WTC11 (cell line): Measurements from ENCODE around the gene GRAMD2B. TPM values are rescaled to one million over a fixed set of nuclear protein-coding genes. Genes with fewer than 3 reads are reported as not detected.

Experiments used
- ATAC-seq: fragments of 200-7000 bp; cut with Tn5 transposase; 2 replicates; pipeline ENCODE4 v1.10.0; 2021; ENCODE audit warnings: mild to moderate bottlenecking, moderate library complexity
- CTCF ChIA-PET: fragments of 300-600 bp; sonication (Branson Sonifier 250); formaldehyde crosslinking; loops from one replicate; lab custom pipeline; 2021; ENCODE audit warnings: antibody characterized with exemption; lab: Charles Lee
- POLR2A ChIA-PET: fragments of 350-600 bp; sonication (Branson Sonifier 250); formaldehyde crosslinking; loops from one replicate; lab custom pipeline; 2021; ENCODE audit warnings: antibody characterized with exemption; lab: Charles Lee
- DNase-seq: peaks from one replicate; pipeline ENCODE4 v3.0.0; 2021; ENCODE audit warnings: low spot score
- H3K27ac Mint-ChIP-seq: 2 replicates; pipeline ENCODE4 v1.8.0; 2021; ENCODE audit warnings: mixed read lengths
- H3K27me3 Mint-ChIP-seq: 2 replicates; pipeline ENCODE4 v1.8.0; 2021; ENCODE audit warnings: low read depth, mild to moderate bottlenecking, moderate library complexity, mixed read lengths
- H3K36me3 Mint-ChIP-seq: 2 replicates; pipeline ENCODE4 v1.8.0; 2021; ENCODE audit warnings: mixed read lengths
- H3K4me1 Mint-ChIP-seq: 2 replicates; pipeline ENCODE4 v1.8.0; 2022; ENCODE audit warnings: mixed read lengths
- H3K4me3 Mint-ChIP-seq: 2 replicates; pipeline ENCODE4 v1.8.0; 2021; ENCODE audit warnings: mild to moderate bottlenecking, moderate library complexity, mixed read lengths
- H3K9me3 Mint-ChIP-seq: 2 replicates; pipeline ENCODE4 v1.8.0; 2021; ENCODE audit warnings: mixed read lengths
- CTCF ChIP-seq: fragments of 200-600 bp; IDR thresholded peaks from 2 replicates; pipeline ENCODE4 v1.8.0; 2022; ENCODE audit warnings: antibody characterized with exemption
- ELF4 ChIP-seq: sonication (generic); formaldehyde crosslinking; IDR thresholded peaks from 2 replicates; pipeline ENCODE4 v1.8.1; 2022; ENCODE audit warnings: low read depth, mild to moderate bottlenecking, moderate library complexity, missing genetic modification reagents
- ERG ChIP-seq: fragments of 250-450 bp; sonication (Bioruptor Pico); IDR thresholded peaks from 2 replicates; pipeline ENCODE4 v1.8.0; 2021; ENCODE audit warnings: mild to moderate bottlenecking
- ESRRA ChIP-seq: sonication (generic); formaldehyde crosslinking; IDR thresholded peaks from 2 replicates; pipeline ENCODE4 v1.8.1; 2022; ENCODE audit warnings: mild to moderate bottlenecking, missing genetic modification reagents, borderline replicate concordance
- GABPB1 ChIP-seq: sonication (generic); formaldehyde crosslinking; IDR thresholded peaks from 2 replicates; pipeline ENCODE4 v1.8.1; 2023; ENCODE audit warnings: mild to moderate bottlenecking, missing genetic modification reagents
- GTF2I ChIP-seq: fragments of 250-450 bp; sonication (Bioruptor Pico); conservative IDR thresholded peaks from 2 replicates; pipeline ENCODE4 v1.4.0; 2021; ENCODE audit warnings: mild to moderate bottlenecking
- MXD4 ChIP-seq: fragments of 250-450 bp; sonication (Bioruptor Pico); IDR thresholded peaks from 2 replicates; pipeline ENCODE4 v1.8.0; 2021; ENCODE audit warnings: mild to moderate bottlenecking, moderate library complexity, borderline replicate concordance
- NFE2L1 ChIP-seq: sonication (generic); formaldehyde crosslinking; IDR thresholded peaks from 2 replicates; pipeline ENCODE4 v1.8.1; 2023; ENCODE audit warnings: missing genetic modification reagents
- NFYB ChIP-seq: sonication (generic); formaldehyde crosslinking; conservative IDR thresholded peaks from 2 replicates; pipeline ENCODE4 v1.8.0; 2022; ENCODE audit warnings: low read depth, missing genetic modification reagents
- RORB ChIP-seq: fragments of 250-450 bp; sonication (Bioruptor Pico); IDR thresholded peaks from 2 replicates; pipeline ENCODE4 v1.9.0; 2021; ENCODE audit warnings: mild to moderate bottlenecking
- SMAD3 ChIP-seq: sonication (generic); formaldehyde crosslinking; IDR thresholded peaks from 2 replicates; pipeline ENCODE4 v1.8.0; 2022; ENCODE audit warnings: missing genetic modification reagents, mild to moderate bottlenecking, borderline replicate concordance
- TCF7 ChIP-seq: sonication (generic); formaldehyde crosslinking; IDR thresholded peaks from 2 replicates; pipeline ENCODE4 v1.8.0; 2022; ENCODE audit warnings: mild to moderate bottlenecking, low read depth, missing genetic modification reagents, moderate library complexity
- ZBTB43 ChIP-seq: sonication (generic); formaldehyde crosslinking; IDR thresholded peaks from 2 replicates; pipeline ENCODE4 v1.8.1; 2023; ENCODE audit warnings: mild to moderate bottlenecking, missing genetic modification reagents
- ZNF138 ChIP-seq: sonication (generic); formaldehyde crosslinking; conservative IDR thresholded peaks from 2 replicates; pipeline ENCODE4 v1.8.1; 2022; ENCODE audit warnings: mild to moderate bottlenecking, moderate library complexity, missing genetic modification reagents
- ZNF396 ChIP-seq: fragments of 250-450 bp; sonication (Bioruptor Pico); IDR thresholded peaks from 2 replicates; pipeline ENCODE4 v1.8.0; 2021; ENCODE audit warnings: mild to moderate bottlenecking, moderate library complexity, borderline replicate concordance
- ZNF512 ChIP-seq: sonication (generic); formaldehyde crosslinking; IDR thresholded peaks from 2 replicates; pipeline ENCODE4 v1.8.1; 2022; ENCODE audit warnings: missing genetic modification reagents, borderline replicate concordance
- ZNF671 ChIP-seq: fragments of 250-450 bp; sonication (Bioruptor Pico); IDR thresholded peaks from 2 replicates; pipeline ENCODE4 v1.8.0; 2021; ENCODE audit warnings: mild to moderate bottlenecking
- total RNA-seq: library from RNA; stranded (reverse); gene quantifications from 3 replicates; pipeline ENCODE4 v1.2.3, GENCODE V29; 2021
- TF ChIP-seq, protein P1 (sequence below): sonication (generic); formaldehyde crosslinking; IDR thresholded peaks from 2 replicates; pipeline ENCODE4 v1.8.1; 2023; ENCODE audit warnings: mild to moderate bottlenecking, missing genetic modification reagents, moderate library complexity
- TF ChIP-seq, protein P2 (sequence below): fragments of 250-450 bp; sonication (Bioruptor Pico); conservative IDR thresholded peaks from 2 replicates; pipeline ENCODE4 v1.9.0; 2021; ENCODE audit warnings: mild to moderate bottlenecking
- TF ChIP-seq, protein P3 (sequence below): sonication (generic); formaldehyde crosslinking; IDR thresholded peaks from 2 replicates; pipeline ENCODE4 v1.8.1; 2023; ENCODE audit warnings: mild to moderate bottlenecking, missing genetic modification reagents, moderate library complexity

The GRAMD2B gene
- total RNA-seq, 1 experiment from 2014 or later = 11.6 TPM

DNA sequence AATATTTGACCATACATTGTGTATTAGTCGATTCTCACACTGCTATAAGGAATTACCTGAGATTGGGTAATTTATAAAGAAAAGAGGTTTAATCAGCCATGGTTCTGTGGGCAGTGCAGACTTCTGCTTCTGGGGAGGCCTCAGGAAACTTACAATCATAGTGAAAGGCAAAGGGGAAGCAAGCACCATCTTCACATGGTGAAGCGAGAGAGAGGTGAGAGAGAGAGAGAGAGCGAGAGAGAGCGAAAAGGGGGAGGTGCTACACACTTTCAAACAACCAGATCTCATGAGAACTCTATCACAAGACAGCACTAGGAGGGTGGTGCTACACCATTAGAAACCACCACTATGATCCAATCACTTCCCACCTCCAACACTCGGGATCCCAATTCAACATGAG is 4.1 kb upstream of the GRAMD2B start (continued):
- TF ChIP-seq, protein P1, sequence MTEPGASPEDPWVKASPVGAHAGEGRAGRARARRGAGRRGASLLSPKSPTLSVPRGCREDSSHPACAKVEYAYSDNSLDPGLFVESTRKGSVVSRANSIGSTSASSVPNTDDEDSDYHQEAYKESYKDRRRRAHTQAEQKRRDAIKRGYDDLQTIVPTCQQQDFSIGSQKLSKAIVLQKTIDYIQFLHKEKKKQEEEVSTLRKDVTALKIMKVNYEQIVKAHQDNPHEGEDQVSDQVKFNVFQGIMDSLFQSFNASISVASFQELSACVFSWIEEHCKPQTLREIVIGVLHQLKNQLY (CRISPR knock-in tag) = no peak
- TF ChIP-seq ZNF512 (CRISPR knock-in tag) (no peak), ZNF138 (no peak), SMAD3 (CRISPR knock-in tag) (no peak), ZNF396 (CRISPR knock-in tag) (no peak)

DNA sequence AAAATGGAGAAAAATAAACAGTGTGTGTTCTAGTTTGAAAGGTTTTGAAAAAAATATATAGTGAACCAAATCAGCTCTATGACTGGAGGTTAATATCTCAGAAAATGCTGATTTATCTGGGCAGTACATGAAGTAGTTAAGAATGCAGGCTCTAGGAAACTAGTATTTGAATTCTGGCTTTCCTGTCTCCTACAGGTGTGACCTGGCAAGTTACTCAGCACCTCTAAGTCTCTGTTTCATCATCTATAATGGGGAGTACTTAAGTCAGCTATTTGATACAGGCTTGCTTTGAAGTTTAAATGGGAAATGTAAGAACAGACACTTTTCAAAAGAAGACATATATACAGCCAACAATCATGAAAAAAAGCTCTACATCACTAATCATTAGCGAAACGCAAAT is 5.2 kb downstream of the GRAMD2B start:
- TF ChIP-seq, protein P2, sequence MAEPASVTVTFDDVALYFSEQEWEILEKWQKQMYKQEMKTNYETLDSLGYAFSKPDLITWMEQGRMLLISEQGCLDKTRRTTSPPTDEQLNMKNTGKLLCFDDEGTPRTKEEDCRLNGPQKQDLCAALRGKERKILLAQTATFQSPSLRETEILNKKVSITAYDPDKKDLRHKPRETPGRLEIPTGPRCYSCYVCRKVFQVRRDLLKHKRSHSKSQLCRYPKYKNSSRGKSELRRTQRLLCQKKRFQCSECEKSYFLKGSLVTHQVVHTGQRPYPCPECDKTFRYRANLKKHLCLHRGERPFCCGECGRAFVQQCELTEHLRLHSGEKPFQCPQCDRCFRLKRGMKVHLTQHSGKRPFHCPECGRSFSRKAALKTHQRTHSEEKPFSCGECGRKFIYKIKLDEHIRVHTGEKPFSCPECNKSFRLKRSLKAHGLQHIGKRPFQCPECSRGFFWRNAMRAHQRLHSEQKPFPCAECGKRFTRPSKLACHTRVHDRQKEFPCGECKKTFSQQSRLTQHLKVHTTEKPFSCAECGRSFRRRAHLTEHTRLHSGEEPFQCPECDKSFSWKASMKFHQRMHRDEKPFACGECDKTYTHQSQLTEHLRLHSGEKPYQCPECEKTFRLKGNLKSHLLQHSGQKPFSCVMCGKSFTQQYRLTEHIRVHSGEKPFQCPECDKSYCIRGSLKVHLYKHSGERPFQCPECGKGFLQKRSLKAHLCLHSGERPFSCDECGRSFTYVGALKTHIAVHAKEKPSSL (CRISPR knock-in tag) = no peak
- TF ChIP-seq, protein P3, sequence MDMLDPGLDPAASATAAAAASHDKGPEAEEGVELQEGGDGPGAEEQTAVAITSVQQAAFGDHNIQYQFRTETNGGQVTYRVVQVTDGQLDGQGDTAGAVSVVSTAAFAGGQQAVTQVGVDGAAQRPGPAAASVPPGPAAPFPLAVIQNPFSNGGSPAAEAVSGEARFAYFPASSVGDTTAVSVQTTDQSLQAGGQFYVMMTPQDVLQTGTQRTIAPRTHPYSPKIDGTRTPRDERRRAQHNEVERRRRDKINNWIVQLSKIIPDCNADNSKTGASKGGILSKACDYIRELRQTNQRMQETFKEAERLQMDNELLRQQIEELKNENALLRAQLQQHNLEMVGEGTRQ = no peak
- no peak for TF ChIP-seq NFYB (CRISPR knock-in tag)
- no peak for TF ChIP-seq GTF2I (CRISPR knock-in tag)
- TF ChIP-seq ZBTB43 (CRISPR knock-in tag) = no peak
- no peak for TF ChIP-seq GABPB1 (CRISPR knock-in tag)
- no peak for TF ChIP-seq CTCF
- no peak for TF ChIP-seq ZNF671 (CRISPR knock-in tag)
- no peak for TF ChIP-seq TCF7 (CRISPR knock-in tag)
- TF ChIP-seq MXD4 (CRISPR knock-in tag) = no peak
- no peak for TF ChIP-seq ERG
- no peak for TF ChIP-seq NFE2L1 (CRISPR knock-in tag)
- no peak for TF ChIP-seq ELF4
- TF ChIP-seq RORB (CRISPR knock-in tag) = no peak
- no peak for TF ChIP-seq ESRRA (CRISPR knock-in tag)
- TF ChIP-seq ZNF138 = no peak
- Mint-ChIP-seq H3K27me3 (no peaks in the 10 kb centered on the region), H3K4me1 (peaks cover 17% of the 10 kb centered on the region), H3K4me3 (no peak overlapping the region), H3K27ac (no peak overlapping the region), H3K36me3 (0 out of 2 replicates have a peak, but pooled peaks cover 7% of the 10 kb centered on the region), H3K9me3 (no peaks in the 10 kb centered on the region)
- POLR2A ChIA-PET = no interaction called here
- DNase-seq (no peak), ATAC-seq (no peak)
- CTCF ChIA-PET = no interaction called here
